K562 (cell line): ENCODE measurements around the gene EPN3. TPM values are rescaled to one million over a fixed set of nuclear protein-coding genes. Genes with fewer than 3 reads are reported as not detected.

Experiments used
- ATAC-seq: fragments of 200-7000 bp; cut with Tn5 transposase; 3 replicates; pipeline ENCODE4 v1.9.1; 2020; ENCODE audit warnings: moderate library complexity
- BruUV-seq: library from RNA; stranded (reverse); fragments of 400-500 nt; replicated peaks from 2 replicates; lab custom pipeline; 2021; lab: Mats Ljungman, UMichigan
- CTCF ChIA-PET: fragments of 300-600 bp; formaldehyde crosslinking; extraction: SDS; loops from one replicate; lab custom pipeline; 2021; ENCODE audit warnings: low intra/inter-chr PET ratio; lab: Yijun Ruan, JAX
- POLR2A ChIA-PET: fragments of 300-600, 350-650 bp; sonication (Branson Sonifier 250); formaldehyde crosslinking; extraction: SDS; loops from one replicate; lab custom pipeline; 2021; ENCODE audit warnings: antibody characterized with exemption, inconsistent platforms; lab: Yijun Ruan, JAX
- DNase-seq, 4 experiments: peaks; one replicate each; pipeline versions ENCODE4 v3.0.0 to v3.0.0-alpha.2; 2011 to 2018; ENCODE audit warnings: low spot score in 3 of 4, mixed read lengths in 3 of 4; ENCODE audit errors: extremely low read depth in 1 of 4
- FAIRE-seq: peaks from 2 replicates; lab custom pipeline; 2011; peaks lifted over from hg19 to GRCh38; lab: Jason Lieb, UNC
- H2AFZ ChIP-seq: 2 replicates; pipeline ENCODE4 v1.6.0; 2011; ENCODE audit warnings: low read depth, low read length, control low read depth, inconsistent platforms
- H3K27ac ChIP-seq: fragments of 200-600 bp; 3 replicates; pipeline ENCODE4 v1.8.0; 2011; ENCODE audit warnings: low read depth, mild to moderate bottlenecking, control low read depth, inconsistent platforms, low read length, moderate library complexity, mixed read lengths; ENCODE audit errors: extremely low read depth
- H3K27me3 ChIP-seq, 2 experiments: fragments of 300-600 bp in 1 of 2; 2 replicates in 1 of 2; 3 replicates in 1 of 2; pipeline versions ENCODE4 v1.6.0 to v1.8.0; 2011; ENCODE audit warnings: inconsistent platforms in 2 of 2, low read length in 2 of 2, mild to moderate bottlenecking in 1 of 2, mixed read lengths in 1 of 2, moderate library complexity in 1 of 2; ENCODE audit not compliant: control insufficient read depth in 2 of 2, insufficient read depth in 2 of 2
- H3K36me3 ChIP-seq: fragments of 300-600 bp; 3 replicates; pipeline ENCODE4 v1.8.0; 2011; ENCODE audit warnings: mild to moderate bottlenecking, low read length, inconsistent platforms; ENCODE audit not compliant: control insufficient read depth, insufficient read depth
- H3K4me1 ChIP-seq, 2 experiments: fragments of 200-600 bp in 1 of 2; replicated peaks in 1 of 2; 2 replicates in 1 of 2; 3 replicates in 1 of 2; pipeline versions ENCODE4 v1.5.1 to v1.8.0; 2011; ENCODE audit warnings: inconsistent platforms in 2 of 2, low read length in 2 of 2, mild to moderate bottlenecking in 1 of 2, mixed read lengths in 1 of 2, moderate library complexity in 1 of 2; ENCODE audit not compliant: control insufficient read depth in 2 of 2, insufficient read depth in 2 of 2
- H3K4me2 ChIP-seq: 2 replicates; pipeline ENCODE4 v1.6.1; 2011; ENCODE audit warnings: low read length, control low read depth, inconsistent platforms, mixed read lengths; ENCODE audit not compliant: insufficient read depth
- H3K4me3 ChIP-seq: fragments of 200-600 bp; sonication (generic), shearing (Covaris generic); 2 replicates; pipeline ENCODE4 v1.5.1; 2016; ENCODE audit warnings: control low read depth, inconsistent platforms
- H3K79me2 ChIP-seq: fragments of 200-600 bp; 3 replicates; pipeline ENCODE4 v1.8.0; 2011; ENCODE audit warnings: low read length, inconsistent platforms; ENCODE audit not compliant: control insufficient read depth, insufficient read depth
- H3K9ac ChIP-seq, 2 experiments: 2 replicates each; pipeline versions ENCODE4 v1.6.0 to v1.6.1; 2011; ENCODE audit warnings: low read depth in 2 of 2, low read length in 2 of 2, control low read depth in 1 of 2, inconsistent platforms in 1 of 2, mild to moderate bottlenecking in 1 of 2, mixed read lengths in 1 of 2; ENCODE audit not compliant: insufficient read depth in 1 of 2
- H3K9me1 ChIP-seq: one replicate; pipeline ENCODE4 v1.6.0; 2011; ENCODE audit warnings: inconsistent platforms, mild to moderate bottlenecking, low read length, moderate library complexity; ENCODE audit not compliant: control insufficient read depth, insufficient read depth
- H3K9me3 ChIP-seq: replicated peaks from 2 replicates; pipeline ENCODE4 v1.5.1; 2011; ENCODE audit warnings: low read depth, low read length, inconsistent platforms; ENCODE audit not compliant: control insufficient read depth, insufficient read depth
- H4K20me1 ChIP-seq: replicated peaks from 2 replicates; pipeline ENCODE4 v1.6.1; 2011; ENCODE audit warnings: low read length, inconsistent platforms, mixed read lengths; ENCODE audit not compliant: control insufficient read depth, insufficient read depth
- WGBS: fragments of 100-300 bp; shearing (Covaris generic); methylation state at CpG from one replicate; pipeline ENCODE4 v1.1.6; 2016; ENCODE audit warnings: low coverage, mixed read lengths; ENCODE audit not compliant: insufficient coverage; ENCODE audit errors: missing lambda C conversion rate; 5-methylcytosine and 5-hydroxymethylcytosine counted together
- in situ Hi-C: fragments of 300-500 bp; cut with MboI; formaldehyde crosslinking; loops from 4 replicates; pipeline ENCODE4 v1.15.0; 2018; ENCODE audit warnings: inconsistent platforms, mixed read lengths
- intact Hi-C: fragments of 100-400 bp; cut with micrococcal nuclease; formaldehyde crosslinking; loops from 2 replicates; pipeline ENCODE4 v1.14.2; 2022
- polyA plus RNA-seq, 8 experiments: library from polyadenylated mRNA; depleted of rRNA in 4 of 8; stranded (reverse) in 5 of 8; unstranded in 3 of 8; fragments of >200 nt; fragmentation: Nextera tagmentation in 2 of 8; fragmentation: Illumina TruSeq in 1 of 8; extraction: Ambion mirVana in 2 of 8; extraction: Trizol in 1 of 8; gene quantifications; 2 replicates each; pipeline versions ENCODE4 v1.2.1 to v1.2.3, GENCODE V29; 2011 to 2014; ENCODE audit warnings: inconsistent platforms in 1 of 8, missing spikeins in 1 of 8
- total RNA-seq, 7 experiments: library from RNA; depleted of rRNA in 6 of 7; stranded (reverse); fragments of >200 nt in 6 of 7; fragmentation: Illumina TruSeq in 2 of 7; extraction: Trizol in 2 of 7; gene quantifications; 2 replicates each; pipeline versions ENCODE4 v1.2.1 to v1.2.3, GENCODE V29; 2011 to 2021; ENCODE audit warnings: low replicate concordance in 1 of 7
- TF ChIP-seq, protein P1 (sequence below): sonication (generic); formaldehyde crosslinking; IDR thresholded peaks from 2 replicates; pipeline ENCODE4 v1.8.1; 2023; ENCODE audit warnings: mild to moderate bottlenecking, missing genetic modification reagents
- TF ChIP-seq, protein P2 (sequence below): IDR thresholded peaks from 2 replicates; pipeline ENCODE4 v1.6.1; 2016; ENCODE audit warnings: missing genetic modification characterization, missing compliant biosample characterization

EPN3 gene
- total and polyA plus RNA-seq, 9 of the 15 experiments (the other 6 are each of a cell fraction or from before 2014, with no cell fraction given) = 0.16 TPM; not detected in 8

DNA sequence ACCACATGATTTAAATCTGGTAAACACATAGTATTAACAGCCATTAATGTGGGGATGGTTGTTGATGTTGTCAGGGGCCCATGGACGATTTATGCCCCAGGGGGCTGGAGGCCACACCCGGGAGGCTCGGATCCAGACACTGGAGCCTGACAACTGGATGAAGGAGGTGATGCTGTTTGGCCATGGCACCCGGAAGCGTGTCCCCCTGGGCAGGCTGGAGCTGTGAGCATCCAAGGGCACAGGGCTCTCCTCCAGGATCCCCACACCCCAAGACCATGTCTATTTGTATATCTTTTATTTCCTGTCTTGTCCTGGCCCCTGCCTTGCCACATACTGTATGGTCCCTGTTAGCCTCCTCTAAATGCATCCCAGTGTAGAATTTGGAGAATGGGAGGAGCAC is 49.3 kb upstream of the EPN3 start:
- no peaks in the 10 kb centered on the region for H3K9me3 ChIP-seq
- WGBS = 88% methylated on average over 5 of the region's 5 CpGs
- ChIA-PET CTCF (interaction anchor here (0.6 to 1.2 kb wide), 5 partner anchors 64 to 358 kb away, joined by 3 to 7 read pairs (median 5); partner anchors contain the start of gene SPATA20), POLR2A (interaction anchor here (1.1 kb wide), 1 partner anchor 39 kb away, joined by 3 read pairs; no protein-coding TSS in a partner anchor)
- ATAC-seq (no peak), FAIRE-seq (no peak), DNase-seq (no peak)
- in situ Hi-C loops = no loop called here
- H3K36me3 ChIP-seq = peaks cover 53% of the 10 kb centered on the region
- TF ChIP-seq, protein P1, sequence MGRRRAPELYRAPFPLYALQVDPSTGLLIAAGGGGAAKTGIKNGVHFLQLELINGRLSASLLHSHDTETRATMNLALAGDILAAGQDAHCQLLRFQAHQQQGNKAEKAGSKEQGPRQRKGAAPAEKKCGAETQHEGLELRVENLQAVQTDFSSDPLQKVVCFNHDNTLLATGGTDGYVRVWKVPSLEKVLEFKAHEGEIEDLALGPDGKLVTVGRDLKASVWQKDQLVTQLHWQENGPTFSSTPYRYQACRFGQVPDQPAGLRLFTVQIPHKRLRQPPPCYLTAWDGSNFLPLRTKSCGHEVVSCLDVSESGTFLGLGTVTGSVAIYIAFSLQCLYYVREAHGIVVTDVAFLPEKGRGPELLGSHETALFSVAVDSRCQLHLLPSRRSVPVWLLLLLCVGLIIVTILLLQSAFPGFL (CRISPR knock-in tag) = no peak
- TF ChIP-seq, protein P2, sequence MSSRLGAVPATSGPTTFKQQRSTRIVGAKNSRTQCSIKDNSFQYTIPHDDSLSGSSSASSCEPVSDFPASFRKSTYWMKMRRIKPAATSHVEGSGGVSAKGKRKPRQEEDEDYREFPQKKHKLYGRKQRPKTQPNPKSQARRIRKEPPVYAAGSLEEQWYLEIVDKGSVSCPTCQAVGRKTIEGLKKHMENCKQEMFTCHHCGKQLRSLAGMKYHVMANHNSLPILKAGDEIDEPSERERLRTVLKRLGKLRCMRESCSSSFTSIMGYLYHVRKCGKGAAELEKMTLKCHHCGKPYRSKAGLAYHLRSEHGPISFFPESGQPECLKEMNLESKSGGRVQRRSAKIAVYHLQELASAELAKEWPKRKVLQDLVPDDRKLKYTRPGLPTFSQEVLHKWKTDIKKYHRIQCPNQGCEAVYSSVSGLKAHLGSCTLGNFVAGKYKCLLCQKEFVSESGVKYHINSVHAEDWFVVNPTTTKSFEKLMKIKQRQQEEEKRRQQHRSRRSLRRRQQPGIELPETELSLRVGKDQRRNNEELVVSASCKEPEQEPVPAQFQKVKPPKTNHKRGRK = 0 out of 2 replicates have a peak, but pooled peaks have one; percentile 4
- no peak overlapping the region for H3K4me3 ChIP-seq
- peaks cover 18% of the 10 kb centered on the region for H3K79me2 ChIP-seq
- H3K27ac ChIP-seq = no peak overlapping the region
- no peaks in the 10 kb centered on the region for H3K27me3 ChIP-seq
- no peak overlapping the region for H2AFZ ChIP-seq
- peak overlapping the region in 1 of 2 experiments; percentile 67; a peak in 2 of 4 replicates for H3K9ac ChIP-seq
- no peak overlapping the region for H3K4me2 ChIP-seq
- intact Hi-C loops = loop anchor here (2.0 to 5.0 kb wide), 4 partner anchors 64 to 359 kb away; partner anchors contain the start of gene SPATA20
- no peaks in the 10 kb centered on the region for H4K20me1 ChIP-seq
- H3K4me1 ChIP-seq = peaks cover 5 to 21% of the 10 kb centered on the region in 2 experiments; a peak in 4 of 5 replicates
- no TSS peak for BruUV-seq
- H3K9me1 ChIP-seq = no peaks in the 10 kb centered on the region
